GM12892 (cell line): ENCODE measurements around the gene RNF166.

Source experiments
- DNase-seq: peaks from one replicate; pipeline ENCODE4 v3.0.0; 2011; ENCODE audit not compliant: insufficient read length
- FAIRE-seq: peaks from 2 replicates; lab custom pipeline; 2011; peaks lifted over from hg19 to GRCh38; lab: Jason Lieb, UNC
- POLR2A ChIP-seq: IDR thresholded peaks from 2 replicates; pipeline ENCODE4 v1.6.1; 2011; ENCODE audit warnings: low read depth, low read length, control low read depth
- POLR2AphosphoS5 ChIP-seq: IDR thresholded peaks from 2 replicates; pipeline ENCODE4 v1.6.1; 2011; ENCODE audit warnings: low read depth, low read length, control low read depth
- TAF1 ChIP-seq: IDR thresholded peaks from 2 replicates; pipeline ENCODE4 v1.6.1; 2011; ENCODE audit warnings: low read depth, mild to moderate bottlenecking, control low read depth, low read length, borderline replicate concordance

Gene RNF166

DNA sequence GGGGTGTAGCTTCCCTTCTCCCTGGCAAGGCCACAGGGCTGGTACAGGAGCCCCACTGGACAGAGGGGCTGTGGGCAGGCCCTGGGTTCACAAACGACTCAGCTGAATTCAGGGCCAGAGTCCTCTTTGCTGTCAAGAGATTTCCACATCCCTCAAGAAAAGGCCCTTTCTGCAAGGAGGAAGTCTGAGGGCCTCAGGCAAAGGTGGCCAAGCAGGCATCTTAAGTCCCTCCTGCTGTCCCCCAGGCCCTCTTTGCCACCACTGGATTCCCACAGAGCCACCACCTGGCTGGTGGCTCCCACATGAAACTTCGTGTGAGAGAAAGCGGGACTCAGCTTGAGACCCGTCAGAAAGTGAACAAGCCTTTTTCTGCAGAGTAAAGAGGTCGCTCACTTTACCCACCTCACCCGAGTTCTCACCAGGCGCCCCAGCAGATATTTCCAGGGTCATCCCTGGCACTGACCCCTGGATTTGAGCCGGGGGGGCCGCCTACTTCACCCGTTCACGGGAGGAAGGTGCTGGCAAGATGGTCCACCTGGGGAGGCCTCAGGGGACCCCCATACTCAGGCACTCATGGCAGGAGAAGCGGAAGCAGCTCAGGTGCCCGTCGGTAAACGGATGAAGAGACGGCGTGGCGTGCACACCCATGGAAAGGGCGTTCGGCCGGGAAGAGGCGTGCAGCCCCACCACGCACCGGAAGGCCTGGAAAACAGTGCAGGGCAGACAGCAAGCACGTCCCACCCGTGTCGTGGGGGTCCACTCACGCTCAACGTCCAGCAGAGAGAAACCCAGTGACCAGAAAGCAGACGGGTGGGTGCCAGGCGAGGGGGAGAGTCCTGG, 3.6 kb downstream of the RNF166 start:
- DNase-seq (no peak), FAIRE-seq (no peak)
- TF ChIP-seq TAF1 (no peak), POLR2A (no peak), POLR2AphosphoS5 (no peak)

DNA sequence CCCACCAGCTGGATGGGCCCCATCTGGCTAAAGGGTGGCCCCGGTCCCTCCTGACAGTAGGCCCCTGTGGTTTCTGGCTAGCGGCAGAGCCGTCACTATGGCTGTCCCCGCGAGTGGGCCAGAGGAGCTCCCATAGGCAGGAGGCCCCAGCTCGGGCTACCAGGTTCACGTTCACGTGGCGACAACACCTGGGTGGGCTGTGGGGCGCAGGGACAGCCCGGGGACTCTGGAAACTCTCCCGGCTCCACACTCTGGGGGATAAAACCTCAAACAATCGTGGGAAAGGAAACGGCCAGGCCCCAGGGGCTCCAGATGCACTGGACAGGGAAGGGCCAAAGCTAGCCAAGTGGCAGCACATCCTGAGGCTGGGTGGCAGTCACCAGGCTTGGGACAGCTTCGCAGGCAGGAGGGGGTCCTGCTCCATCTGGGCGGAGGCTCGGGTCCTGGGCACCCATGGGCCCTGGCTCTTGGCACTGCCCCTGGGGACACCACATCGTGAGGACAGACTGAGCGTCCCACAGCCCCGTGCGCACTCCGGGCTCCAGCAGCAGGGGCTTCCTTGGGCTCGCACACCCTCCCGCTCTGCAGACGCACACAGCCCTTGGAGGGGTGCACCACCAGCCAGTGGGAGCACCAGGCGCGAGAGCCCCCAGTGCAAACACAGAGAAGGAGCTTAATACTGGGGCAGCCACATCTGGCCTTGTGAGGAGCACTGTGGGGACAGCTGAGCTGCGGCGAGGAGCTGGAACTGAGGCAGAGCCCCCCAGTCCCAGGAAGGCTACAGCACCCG, 4.4 kb downstream of the RNF166 start:
- no peak for TF ChIP-seq POLR2A
- TF ChIP-seq POLR2AphosphoS5: no peak
- no peak for TF ChIP-seq TAF1
- no peak for FAIRE-seq
- no peak for DNase-seq

DNA sequence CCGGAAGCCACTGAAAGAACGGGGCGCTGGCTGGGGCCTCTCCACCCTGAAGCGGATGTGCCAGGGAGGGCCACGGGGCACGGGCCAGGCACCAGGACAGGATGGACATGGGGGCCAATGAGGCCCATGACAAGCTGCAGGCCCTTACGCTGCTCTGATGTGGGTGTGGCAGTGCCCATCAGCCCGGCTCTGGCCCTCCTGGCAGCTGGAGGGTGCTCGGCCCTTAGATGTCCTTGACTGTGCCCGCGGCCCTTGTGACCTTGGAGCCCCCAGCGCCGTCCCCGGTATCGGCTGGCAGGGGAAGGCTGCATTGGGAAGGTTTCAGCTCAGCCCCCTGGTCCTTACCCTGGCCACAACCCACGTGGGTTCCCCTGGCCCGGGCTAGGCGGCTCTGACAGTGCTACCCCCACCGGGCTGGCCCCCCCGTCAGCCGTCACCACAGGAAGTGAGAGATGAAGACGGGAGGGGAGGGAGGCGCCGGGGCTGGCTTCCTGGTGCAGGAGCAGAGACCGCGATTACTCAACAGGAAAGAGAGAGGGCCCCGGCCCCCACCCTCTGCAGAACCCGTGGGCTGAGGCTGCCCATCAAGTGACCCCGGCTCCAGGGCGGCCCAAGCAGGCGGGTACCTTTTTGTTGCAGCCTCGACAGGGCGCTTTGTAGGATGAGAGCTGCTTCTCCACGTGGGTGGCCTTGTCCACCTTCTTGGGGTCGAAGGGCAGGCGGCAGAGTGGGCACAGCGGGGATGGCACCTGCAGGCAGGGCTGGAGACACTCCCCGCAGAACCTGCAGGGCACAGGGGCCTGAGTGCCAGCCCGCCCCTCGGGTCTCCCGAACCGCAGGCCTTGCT, 5.3 kb downstream of the RNF166 start:
- FAIRE-seq (peak; percentile 98), DNase-seq (peak; percentile 97)
- TF ChIP-seq POLR2AphosphoS5 (0 out of 2 replicates have a peak, but pooled peaks have one; percentile 26), TAF1 (no peak), POLR2A (peak; percentile 59; the same call in 1 of the 2 replicates)

DNA sequence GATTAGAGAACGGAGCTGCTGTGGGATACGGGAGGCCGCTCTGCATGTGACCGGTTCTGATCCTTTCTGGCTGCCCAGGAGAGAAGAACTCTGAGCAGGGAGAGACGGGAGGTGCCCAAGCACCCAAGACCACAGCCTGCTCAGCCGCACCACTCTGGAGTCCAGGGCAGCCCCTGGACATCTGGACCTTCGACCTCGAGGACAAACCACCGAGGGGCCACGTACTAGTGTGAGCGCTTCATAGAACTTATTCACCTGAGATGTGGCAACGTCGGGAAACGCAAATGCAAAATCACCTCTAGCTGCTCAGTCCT, 5.9 kb downstream of the RNF166 start:
- FAIRE-seq (no peak), DNase-seq (no peak)
- TF ChIP-seq TAF1 (no peak), POLR2A (no peak), POLR2AphosphoS5 (no peak)

DNA sequence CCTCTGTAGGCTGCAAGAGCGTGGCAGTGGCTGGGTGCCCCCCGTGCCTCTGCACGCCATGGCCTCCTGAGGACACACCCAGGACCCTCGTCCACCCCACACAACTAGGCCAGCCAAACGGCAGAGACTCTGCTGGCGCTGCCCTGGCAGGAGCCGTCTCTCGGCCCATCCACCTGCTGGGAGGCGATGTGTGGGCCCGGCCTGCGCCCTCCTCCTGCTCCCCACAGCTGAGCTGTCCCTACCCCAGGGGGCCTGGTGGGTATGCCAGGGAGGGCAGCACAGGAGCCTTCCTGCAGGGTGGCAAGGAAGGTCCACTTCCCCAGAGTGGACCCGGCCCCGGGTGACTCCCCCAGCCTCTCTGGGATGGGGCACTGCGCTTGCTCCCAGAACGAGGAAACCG, 7.0 kb downstream of the RNF166 start:
- no peak for DNase-seq
- FAIRE-seq: no peak
- TF ChIP-seq POLR2A: no peak
- TF ChIP-seq POLR2AphosphoS5: no peak
- no peak for TF ChIP-seq TAF1

DNA sequence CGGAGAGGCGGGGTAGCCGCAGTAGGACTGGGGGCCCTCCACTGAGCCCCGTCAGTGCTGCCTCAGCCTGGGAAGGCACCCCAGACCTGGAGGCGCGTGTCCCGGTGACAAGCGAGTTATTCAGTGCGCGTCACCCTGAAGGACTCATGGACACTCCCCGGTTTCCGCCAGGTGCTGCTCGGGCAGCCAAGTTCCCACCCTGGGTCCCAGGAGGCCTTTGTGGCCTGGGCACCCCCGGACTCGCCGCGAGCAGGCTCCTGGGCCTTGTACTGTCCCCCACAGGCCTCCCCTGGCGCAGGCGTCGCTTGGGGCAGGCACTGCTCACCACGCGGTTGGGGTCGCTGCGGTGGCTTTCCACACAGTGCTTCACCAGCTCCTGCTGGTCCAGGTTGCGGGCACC, 7.6 kb downstream of the RNF166 start:
- no peak for FAIRE-seq
- no peak for DNase-seq
- TF ChIP-seq TAF1 (no peak), POLR2A (no peak), POLR2AphosphoS5 (no peak)

DNA sequence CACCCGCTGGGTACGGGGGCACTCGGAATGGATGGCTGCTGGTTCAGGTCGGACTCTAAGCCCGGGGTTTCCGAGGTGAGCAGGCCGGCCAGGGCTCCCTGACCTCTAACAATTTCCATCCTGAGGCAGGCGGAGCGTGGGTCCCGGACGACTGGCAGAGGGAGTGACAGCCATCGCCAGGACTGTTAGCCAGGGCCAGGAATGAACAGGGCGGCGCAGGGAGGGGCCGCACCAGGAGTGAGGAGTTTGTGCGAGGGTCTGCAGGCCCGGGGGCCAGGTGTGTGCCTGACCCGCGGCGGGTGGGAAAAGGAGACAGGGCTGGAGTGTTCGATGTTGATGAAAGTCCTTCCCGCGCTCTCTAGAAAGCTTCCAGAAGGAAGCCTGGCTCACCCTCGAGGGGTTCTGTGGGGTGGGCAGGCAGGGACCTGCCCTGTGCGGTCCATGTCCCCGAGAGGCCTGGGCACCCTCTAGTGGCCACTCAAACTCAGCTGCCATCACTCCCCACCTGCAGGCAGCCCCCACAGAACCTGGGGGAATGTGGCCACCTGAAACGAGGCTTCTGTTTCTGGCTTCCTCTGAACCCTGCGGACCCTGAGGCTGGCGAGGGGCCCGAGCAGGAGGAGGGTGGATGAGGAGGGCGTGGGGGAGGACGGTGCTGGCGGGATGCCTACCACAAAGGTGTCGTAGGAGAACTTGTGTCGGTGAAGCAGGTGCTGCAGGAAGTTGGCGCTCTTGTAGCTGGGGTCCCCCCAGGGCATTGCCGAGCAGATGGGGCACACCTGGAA, 8.2 kb downstream of the RNF166 start:
- DNase-seq (no peak), FAIRE-seq (no peak)
- TF ChIP-seq POLR2AphosphoS5 (no peak), TAF1 (no peak), POLR2A (no peak)

DNA sequence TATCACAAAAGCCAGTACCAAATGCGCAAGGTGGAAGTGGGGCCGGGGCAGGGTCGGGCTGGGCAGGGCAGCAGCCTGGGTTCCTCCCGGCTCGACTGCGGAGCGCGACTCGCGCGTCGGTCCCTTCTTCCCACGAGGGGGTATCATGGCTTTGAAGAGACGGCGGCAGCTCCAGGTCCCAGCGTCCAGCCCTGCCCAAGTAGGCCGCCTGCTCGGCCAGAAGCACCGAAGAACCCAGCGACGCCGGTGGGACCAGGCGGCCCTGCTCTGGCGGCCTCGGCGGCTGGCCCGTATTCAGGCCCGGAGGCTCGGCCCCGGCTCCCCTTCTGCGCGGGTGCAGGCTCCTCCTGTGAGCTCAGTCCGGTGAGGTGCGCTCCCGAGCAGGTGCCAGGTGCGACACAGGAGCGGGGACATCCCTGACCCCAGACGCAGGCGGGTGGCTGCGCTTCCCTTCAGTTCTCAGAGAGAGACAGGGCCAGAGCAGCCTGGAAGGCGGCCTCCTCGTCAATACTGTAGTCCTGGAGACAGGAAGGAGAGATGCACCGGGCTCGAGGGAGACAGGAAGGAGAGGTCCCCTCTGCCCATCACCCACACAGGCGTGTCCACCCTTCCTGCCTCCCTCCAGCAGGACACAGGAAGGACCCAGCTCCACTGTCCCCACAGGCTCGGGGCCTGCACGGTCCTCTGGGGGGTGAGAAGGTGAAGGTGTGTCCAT, 8.9 kb downstream of the RNF166 start:
- TF ChIP-seq TAF1 (no peak), POLR2A (no peak), POLR2AphosphoS5 (no peak)
- FAIRE-seq (no peak), DNase-seq (no peak)

DNA sequence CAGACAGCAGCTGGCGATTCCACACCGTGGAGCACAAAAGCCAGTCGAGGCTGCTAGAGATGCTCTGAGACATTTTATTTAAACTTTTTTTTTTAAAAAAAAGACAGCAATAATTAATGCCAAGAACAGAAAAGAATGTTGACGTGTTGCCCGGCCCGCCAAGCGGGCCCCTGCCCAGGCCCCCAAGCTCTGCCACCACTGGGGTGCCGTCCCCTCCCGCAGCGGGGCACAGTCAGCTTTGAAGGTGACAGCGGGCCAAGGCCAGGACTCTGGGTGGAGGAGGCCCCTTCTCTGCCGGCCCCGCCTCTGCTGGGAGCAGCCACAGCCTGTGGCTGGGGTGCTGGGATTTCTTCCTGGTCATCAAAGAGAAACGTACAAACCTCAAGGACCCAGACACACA, 9.8 kb downstream of the RNF166 start:
- DNase-seq: no peak
- TF ChIP-seq POLR2A: no peak
- no peak for TF ChIP-seq POLR2AphosphoS5
- no peak for TF ChIP-seq TAF1
- no peak for FAIRE-seq

DNA sequence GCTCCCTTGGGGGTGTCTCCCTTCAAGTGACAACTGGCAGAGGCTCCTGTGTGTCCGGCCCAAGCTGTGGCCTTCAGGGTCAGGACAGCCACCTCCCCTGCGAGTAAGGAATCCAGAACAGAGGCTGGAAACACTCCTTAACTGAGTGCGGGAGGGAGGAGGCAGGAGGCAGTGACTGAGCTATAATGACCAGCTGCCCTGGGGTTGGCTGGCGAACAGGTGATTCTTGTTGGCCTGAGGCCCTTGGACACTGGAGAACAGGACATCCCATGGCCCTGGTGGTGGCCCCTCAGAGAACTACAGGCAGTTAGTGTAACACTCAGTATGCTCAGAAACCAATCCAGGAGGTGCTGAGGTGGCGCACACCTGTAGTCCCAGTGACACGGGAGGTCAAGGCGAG, 10.5 kb downstream of the RNF166 start:
- no peak for TF ChIP-seq TAF1
- TF ChIP-seq POLR2AphosphoS5: no peak
- TF ChIP-seq POLR2A: no peak
- no peak for FAIRE-seq
- DNase-seq: no peak

DNA sequence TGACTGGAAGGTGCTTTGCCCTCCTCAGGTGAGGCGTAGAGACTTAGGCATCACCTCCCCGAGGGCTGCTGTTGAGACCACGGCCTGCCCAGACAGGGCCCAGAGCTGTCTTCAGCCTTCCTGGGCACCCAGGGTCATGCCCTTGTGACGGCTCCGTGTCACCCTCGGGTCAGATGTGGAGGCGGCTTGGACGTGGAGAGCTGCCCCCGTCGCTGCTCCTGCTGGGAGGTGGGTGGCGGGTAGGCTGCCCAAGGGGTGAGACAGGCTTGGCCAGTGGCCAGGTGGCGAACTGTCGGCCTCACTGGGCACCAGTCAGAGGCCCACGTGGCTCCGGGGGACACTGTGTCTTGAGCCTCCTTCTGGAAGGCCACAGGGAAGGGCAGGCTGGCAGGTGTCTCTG, 11.0 kb downstream of the RNF166 start:
- FAIRE-seq: no peak
- TF ChIP-seq POLR2AphosphoS5 (no peak), POLR2A (no peak), TAF1 (no peak)
- DNase-seq: no peak
